GM21723 (cell line): ENCODE results near the gene EVC.

ENCODE experiments used
- ATAC-seq: cut with Tn5 transposase; IDR thresholded peaks from one replicate; pipeline ENCODE4 v1.9.1; 2021; ENCODE audit warnings: mild to moderate bottlenecking, moderate library complexity; ENCODE audit not compliant: unreplicated experiment

The EVC gene

DNA sequence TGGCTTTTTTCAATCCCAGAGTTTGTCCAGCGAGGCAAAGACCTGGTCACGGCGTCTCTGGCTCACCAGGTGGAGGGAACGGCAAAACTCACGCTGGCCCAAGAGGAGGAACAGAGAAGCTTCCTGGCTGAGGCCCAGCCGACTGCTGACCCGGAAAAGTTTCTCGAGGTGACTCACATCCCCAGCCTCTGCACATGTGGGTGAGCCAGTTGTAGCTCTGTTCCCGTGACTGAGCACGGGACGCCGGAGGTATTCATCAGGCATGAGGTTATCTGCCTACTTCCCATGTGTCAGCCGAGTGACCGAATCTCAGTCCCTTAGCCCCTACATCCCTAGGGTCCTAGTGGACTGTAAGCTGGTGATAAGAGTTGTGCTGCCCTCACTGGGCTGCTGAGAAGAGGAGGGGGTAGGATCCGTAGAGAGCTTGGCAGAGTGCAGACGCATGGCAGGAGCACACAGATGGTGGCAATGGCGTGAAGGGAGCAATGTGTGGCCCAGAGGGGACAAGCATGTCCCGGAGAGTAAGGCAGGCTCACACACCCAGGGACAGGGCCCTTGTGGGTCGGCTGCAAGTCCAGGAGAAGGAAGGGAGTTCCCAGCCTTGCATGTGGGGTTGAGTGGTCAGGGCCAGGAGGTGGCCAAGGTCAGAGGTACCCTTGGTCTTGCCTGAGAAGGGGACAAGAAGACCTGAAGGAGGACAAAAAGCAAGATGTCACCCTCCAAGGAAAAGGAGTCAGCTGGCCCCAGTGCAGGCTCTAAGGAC lies 42.9 kb downstream of the EVC start:
- ATAC-seq, result no peak

DNA sequence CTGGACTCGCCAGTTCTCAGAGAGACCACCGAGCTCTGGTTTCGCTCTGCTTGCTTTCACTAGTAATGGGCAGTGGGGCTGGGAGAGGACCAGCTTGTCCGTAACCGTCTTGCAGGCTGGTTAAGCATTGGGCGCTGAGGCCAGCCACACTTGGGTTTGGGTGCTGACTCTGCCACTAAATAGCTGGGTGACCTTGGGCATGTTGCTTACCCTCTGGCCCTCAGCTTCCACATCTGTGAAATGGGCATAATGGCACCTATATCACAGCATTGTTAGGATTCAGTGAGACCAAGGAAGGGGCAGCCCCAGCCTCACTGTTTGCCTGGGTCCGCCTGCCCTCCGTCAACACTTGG lies 43.5 kb downstream of the EVC start:
- no peak for ATAC-seq

- ATAC-seq, result no peak
Measured at GRCh38 chr4:5755161-5755560, 44.2 kb downstream of the EVC start.

DNA sequence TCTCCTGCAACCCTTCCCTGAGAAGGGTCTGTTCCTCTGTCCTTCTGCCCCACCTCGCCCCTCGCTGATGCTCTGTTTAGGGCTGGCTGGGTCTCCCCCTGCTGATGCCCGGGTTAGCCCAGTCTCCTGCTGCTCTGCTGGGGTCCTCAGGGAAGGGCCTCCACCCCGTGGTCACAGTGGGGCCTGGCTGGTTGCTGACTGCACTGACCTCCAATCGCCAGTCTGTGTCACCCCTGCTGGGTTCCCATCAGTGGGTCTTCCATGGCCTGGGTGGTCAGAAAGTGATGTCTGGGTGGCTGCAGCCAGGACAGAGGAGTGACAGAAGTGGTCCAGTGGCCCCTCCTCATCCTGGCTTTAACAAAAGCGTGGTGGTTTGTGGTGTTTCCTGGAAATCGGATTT lies 44.7 kb downstream of the EVC start:
- ATAC-seq, result no peak

DNA sequence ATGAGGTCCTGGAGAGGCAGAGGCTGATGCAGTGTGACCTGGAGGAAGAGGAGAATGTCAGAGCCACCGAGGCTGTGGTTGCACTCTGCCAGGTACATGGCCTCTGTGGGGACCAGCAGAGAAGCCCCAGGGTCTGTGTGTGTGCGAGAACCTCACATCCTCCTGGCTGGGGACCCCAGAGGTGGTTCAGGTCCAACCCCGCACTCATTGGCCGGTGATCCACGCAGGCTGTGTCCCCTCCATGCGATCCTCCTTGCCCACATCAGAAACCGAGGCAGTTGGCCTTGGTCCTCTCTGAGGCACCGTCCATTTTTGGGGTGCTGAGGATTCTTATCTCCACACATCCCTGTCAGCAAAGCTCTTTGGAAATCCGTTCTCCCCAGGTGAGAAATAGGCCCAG lies 45.3 kb downstream of the EVC start:
- ATAC-seq, result no peak

GRCh38 chr4:5757091-5757490 lies 46.1 kb downstream of the EVC start:
- no peak for ATAC-seq

DNA sequence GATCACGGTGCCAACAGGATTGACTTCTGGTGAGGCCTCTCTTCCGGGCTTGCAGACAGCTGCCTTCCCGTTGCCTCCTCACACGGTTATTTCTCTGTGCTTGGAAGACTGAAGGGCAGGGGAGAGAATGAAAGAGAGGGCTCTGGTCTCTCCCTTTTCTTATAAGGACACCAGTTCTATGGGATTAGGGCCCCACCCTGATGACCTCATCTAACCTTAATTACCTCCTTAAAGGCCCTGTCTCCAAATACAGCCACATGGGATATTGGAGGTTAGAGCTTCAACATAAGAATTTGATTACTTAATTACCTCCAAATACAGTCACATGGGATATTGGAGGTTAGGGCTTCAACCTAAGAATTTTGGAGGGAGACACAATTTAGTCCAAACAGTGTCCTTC lies 46.5 kb downstream of the EVC start:
- no peak for ATAC-seq

DNA sequence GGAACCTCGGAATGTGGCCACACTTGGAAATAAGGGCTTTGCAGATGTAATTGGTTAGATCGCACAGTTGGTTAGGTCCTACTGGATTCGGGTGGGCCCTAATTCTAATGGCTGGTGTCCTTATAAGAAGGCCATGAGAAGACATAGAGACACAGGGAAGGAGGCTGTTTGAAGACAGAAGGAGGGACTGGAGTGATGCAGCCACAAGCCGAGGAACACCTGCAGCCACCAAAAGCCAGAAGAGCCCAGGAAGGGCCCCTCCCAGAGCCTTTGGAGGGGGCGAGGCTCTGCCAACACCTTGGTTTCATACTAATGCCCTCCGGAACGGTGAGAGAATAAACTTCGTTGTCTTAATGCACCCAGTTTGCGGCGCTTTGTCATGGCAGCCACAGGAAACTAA lies 47.0 kb downstream of the EVC start:
- no peak for ATAC-seq

GRCh38 chr4:5758741-5759140 lies 47.7 kb downstream of the EVC start:
- no peak for ATAC-seq

- no peak for ATAC-seq
Measured at GRCh38 chr4:5759236-5760075, 48.5 kb downstream of the EVC start.

- no peak for ATAC-seq
Measured at GRCh38 chr4:5760246-5760645, 49.2 kb downstream of the EVC start.

DNA sequence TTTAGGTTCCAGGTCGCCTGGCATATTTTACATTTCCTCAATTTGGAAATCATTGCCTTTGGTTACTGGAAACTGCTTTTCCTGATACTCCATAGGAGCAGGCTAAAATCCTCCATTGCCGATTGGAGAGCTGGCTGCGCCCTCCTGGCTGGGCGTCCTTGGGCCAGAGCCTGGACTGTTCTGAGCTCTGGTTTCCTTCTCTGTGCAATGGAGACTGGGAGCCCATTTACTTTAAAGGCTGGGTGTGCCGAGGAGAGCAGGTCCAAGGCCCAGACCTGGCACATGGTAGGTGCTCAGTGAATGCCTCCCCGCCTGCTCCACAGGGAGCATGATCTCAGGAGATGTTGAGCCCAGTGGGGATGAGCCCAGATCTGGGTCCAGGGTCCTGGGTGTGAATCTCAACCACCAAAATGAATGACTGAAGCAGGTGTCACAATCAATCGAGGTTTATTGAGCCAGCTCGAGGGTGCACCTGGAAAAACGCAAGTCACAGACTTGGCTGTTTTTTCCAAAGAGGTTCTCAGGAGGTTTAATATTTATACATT lies 50.0 kb downstream of the EVC start:
- no peak for ATAC-seq

GRCh38 chr4:5770051-5770450 lies 59.0 kb downstream of the EVC start:
- no peak for ATAC-seq

GRCh38 chr4:5772528-5773270 lies 61.7 kb downstream of the EVC start:
- no peak for ATAC-seq

DNA sequence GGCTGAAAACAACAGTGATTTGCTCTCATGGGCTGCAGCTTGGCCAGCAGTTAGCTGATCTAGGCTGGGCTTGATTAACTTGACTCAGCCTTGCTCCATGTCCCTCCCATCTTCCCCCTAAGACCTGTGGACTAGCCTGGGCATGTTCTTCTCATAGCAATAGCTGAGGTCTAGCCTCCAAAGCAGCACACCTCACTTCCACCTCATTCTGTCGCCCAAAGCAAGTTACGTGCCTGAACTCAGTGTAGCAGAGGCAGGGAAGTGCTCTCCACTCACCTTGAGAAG lies 62.2 kb downstream of the EVC start:
- no peak for ATAC-seq

DNA sequence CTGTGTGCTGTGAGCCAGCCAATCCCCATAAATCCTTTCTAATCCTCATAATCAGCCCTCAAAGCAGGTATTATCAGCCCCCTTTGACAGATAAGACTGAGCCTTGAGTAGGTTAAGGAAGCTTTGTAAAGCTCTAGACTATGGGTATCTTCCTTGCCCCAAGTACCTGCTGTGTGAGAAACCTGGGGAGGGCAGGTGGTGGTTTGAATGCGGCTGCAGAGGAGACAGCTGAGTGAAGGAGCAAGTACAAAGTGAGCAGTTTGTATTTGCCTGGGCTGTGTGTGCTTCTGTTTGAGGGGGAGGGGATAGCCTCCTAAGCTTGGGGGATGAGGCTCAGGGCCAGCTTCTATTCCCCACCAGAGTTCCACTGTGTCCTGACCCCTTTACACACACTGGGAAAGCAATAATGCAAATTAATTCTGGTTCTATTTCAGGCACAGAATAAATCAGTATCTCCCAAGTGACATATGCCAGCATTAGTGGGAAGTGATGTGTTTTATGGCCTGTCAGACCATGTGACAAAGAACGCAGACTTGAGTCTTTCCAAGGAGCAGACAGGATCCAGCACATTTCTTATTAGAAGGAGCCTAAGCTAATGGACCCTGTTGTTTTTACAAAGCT lies 63.5 kb downstream of the EVC start:
- ATAC-seq, result no peak

GRCh38 chr4:5776510-5776909 lies 65.5 kb downstream of the EVC start:
- no peak for ATAC-seq

DNA sequence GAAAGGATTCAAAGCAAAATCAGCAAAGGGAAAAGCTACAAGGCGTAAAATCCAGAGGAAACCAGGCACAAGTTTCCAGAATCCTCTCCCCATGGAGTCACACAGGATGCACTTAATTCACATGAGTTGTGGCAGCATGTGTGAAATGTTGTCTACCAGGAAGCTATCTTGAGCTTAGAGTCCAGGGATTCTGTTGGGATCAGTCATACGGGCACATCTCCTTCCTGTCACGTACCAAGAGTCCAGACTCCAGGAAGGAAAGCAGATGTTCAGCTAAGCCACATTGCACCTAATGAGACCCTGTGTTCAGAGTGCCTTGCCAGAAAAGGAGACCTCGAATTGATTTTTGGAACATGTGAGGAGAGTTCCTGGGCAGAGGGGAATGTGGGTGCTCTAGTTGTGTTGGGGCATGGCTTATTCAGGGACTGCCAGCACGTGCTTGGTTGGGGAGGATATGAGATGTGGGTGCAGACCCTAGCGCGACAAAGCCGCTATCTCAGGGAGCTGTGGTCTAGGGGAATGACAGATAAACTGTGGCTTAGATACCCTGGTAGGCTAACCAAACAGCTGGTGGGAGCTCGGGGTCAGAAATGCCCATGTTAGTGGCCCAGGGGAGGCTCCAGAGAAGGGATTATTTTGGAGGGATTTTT lies 70.0 kb downstream of the EVC start:
- no peak for ATAC-seq

DNA sequence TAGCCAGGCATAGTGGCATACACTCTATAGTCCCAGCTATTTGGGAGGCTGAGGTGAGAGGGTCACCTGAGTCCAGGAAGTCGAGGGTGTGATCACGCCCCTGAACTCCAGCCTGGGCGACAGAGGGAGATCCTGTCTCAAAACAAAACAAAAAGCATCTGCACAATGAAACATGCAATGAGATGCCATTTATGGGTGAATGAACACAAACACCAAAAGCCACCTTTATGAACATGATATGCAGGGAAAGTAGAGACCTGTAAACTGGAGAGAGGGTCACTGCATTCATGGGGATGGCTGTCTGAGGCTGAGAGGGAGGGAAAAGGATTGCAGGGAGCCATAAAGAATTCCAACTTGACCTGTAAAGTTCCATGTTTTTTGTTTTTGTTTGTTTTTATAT lies 70.7 kb downstream of the EVC start:
- no peak for ATAC-seq

DNA sequence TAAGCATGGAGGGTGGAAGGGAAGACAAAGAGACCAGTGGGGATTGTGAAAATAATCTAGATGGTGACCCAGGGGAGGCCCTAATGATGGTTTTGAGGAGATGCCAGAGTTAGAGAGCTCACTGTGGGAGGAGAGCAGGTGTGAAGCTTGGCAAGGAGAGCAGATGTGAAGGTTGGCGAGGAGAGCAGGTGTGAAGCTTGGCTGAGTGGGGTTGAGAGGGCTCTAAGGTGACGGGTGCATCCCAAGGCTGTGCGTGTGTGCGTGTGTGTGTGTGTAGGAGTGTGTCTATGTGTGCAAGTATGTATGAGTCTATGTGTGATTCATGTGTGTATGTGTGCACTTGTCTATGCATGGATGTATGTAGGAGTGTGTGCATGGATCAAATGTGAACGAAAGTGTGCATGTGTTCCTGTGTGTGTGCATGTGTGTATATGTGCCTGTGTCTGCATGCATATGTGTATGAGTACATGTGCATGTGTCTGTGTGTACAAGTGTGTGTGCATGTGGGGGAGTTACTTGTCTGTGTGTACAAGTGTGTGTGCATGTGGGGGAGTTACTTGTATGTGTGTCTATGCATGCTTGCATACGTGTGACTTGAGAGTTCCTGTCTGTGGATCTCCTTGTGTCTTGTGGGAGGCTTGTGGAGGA lies 72.0 kb downstream of the EVC start:
- ATAC-seq, result no peak
